Measurements from ENCODE around the gene SEMA3D. TPM values are rescaled to one million over a fixed set of nuclear protein-coding genes. Genes with fewer than 3 reads are reported as not detected.

Gene SEMA3D
- total RNA-seq, 1 experiment from 2014 or later = 4.8 TPM

GRCh38 chr7:84981055-84981976 is 205.5 kb downstream of the SEMA3D start:
- no peaks in the 10 kb centered on the region for H3K9me2 ChIP-seq (ENCODE audit: insufficient read depth)
- no peak overlapping the region for H3K4me2 ChIP-seq
- CTCF ChIA-PET = no interaction called here
- no peaks in the 10 kb centered on the region for H3K4me1 ChIP-seq (replicated peaks; ENCODE audit: insufficient read depth)
- no peaks in the 10 kb centered on the region for H3K36me3 ChIP-seq (ENCODE audit: low read depth)
- no peaks in the 10 kb centered on the region for H3F3A ChIP-seq (ENCODE audit: insufficient read depth, low read depth)
- no peak for TF ChIP-seq EZH2 (IDR thresholded peaks at IDR 0.05; ENCODE audit: low read depth)
- TF ChIP-seq, protein P1, sequence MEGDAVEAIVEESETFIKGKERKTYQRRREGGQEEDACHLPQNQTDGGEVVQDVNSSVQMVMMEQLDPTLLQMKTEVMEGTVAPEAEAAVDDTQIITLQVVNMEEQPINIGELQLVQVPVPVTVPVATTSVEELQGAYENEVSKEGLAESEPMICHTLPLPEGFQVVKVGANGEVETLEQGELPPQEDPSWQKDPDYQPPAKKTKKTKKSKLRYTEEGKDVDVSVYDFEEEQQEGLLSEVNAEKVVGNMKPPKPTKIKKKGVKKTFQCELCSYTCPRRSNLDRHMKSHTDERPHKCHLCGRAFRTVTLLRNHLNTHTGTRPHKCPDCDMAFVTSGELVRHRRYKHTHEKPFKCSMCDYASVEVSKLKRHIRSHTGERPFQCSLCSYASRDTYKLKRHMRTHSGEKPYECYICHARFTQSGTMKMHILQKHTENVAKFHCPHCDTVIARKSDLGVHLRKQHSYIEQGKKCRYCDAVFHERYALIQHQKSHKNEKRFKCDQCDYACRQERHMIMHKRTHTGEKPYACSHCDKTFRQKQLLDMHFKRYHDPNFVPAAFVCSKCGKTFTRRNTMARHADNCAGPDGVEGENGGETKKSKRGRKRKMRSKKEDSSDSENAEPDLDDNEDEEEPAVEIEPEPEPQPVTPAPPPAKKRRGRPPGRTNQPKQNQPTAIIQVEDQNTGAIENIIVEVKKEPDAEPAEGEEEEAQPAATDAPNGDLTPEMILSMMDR (conservative IDR thresholded peaks at IDR 0.05) = no peak
- peak overlapping the region; percentile 41; the same call in 1 of the 2 replicates for H2AFZ ChIP-seq
- H4K20me1 ChIP-seq (ENCODE audit: insufficient read depth) = no peaks in the 10 kb centered on the region
- H3K27me3 ChIP-seq (ENCODE audit: insufficient read depth, low read depth) = no peaks in the 10 kb centered on the region
- POLR2A ChIA-PET (ENCODE audit: unreplicated experiment) = no interaction called here
- no peak overlapping the region for H3K27ac ChIP-seq
- H3K9me3 ChIP-seq (ENCODE audit: insufficient read depth, low read depth) = no peaks in the 10 kb centered on the region
- no TSS peak for BruUV-seq (replicated peaks)
- H3K4me3 ChIP-seq = no peak overlapping the region
- intact Hi-C loops (cut with micrococcal nuclease; ENCODE audit: unreplicated experiment) = no loop called here
- H3K79me2 ChIP-seq (ENCODE audit: low read depth) = no peaks in the 10 kb centered on the region
- DNase-seq = peak in 1 of 2 experiments; percentile 14

DNA sequence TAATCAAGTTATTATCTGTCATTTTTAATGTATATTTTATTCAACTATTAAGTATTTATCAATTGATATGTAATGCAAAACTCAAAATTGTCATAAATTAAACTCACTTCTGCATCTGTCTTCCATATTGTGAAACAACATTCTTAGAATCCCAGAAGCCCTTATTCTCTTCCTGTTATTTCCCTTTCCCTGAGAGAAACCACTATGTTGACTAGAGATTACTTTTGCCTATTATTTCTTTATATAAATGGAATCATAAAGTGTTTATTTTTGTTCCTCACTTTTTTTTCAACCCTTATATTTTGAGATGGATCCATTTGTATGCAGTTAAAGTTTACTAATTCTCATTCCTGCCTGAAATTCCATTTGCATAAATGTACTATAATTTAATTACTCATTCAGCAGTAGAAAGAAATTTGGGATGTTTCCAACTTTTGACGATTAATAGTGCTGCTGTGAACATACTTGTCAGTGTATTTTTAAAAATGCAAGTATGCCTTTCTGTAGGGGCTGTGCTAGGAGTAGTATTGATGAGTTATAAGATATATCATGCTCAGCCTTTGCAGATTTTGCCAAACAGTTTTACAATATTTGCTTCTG is 211.2 kb downstream of the SEMA3D start:
- no peaks in the 10 kb centered on the region for H3K36me3 ChIP-seq (ENCODE audit: low read depth)
- no peaks in the 10 kb centered on the region for H3K4me1 ChIP-seq (replicated peaks; ENCODE audit: insufficient read depth)
- no peak for DNase-seq
- intact Hi-C loops (cut with micrococcal nuclease; ENCODE audit: unreplicated experiment) = no loop called here
- H3K9me2 ChIP-seq (ENCODE audit: insufficient read depth) = no peaks in the 10 kb centered on the region
- TF ChIP-seq, protein P1 (conservative IDR thresholded peaks at IDR 0.05) = no peak
- no peak for TF ChIP-seq EZH2 (IDR thresholded peaks at IDR 0.05; ENCODE audit: low read depth)
- ChIA-PET POLR2A (ENCODE audit: unreplicated experiment) (no interaction called here), CTCF (no interaction called here)
- no peak overlapping the region for H3K4me3 ChIP-seq
- H2AFZ ChIP-seq = no peak overlapping the region
- H3K9me3 ChIP-seq (ENCODE audit: insufficient read depth, low read depth) = no peaks in the 10 kb centered on the region
- no peak overlapping the region for H3K4me2 ChIP-seq
- no peaks in the 10 kb centered on the region for H3F3A ChIP-seq (ENCODE audit: insufficient read depth, low read depth)
- no TSS peak for BruUV-seq (replicated peaks)
- no peaks in the 10 kb centered on the region for H3K27me3 ChIP-seq (ENCODE audit: insufficient read depth, low read depth)
- H3K27ac ChIP-seq = no peak overlapping the region
- no peaks in the 10 kb centered on the region for H4K20me1 ChIP-seq (ENCODE audit: insufficient read depth)
- H3K79me2 ChIP-seq (ENCODE audit: low read depth) = no peaks in the 10 kb centered on the region

DNA sequence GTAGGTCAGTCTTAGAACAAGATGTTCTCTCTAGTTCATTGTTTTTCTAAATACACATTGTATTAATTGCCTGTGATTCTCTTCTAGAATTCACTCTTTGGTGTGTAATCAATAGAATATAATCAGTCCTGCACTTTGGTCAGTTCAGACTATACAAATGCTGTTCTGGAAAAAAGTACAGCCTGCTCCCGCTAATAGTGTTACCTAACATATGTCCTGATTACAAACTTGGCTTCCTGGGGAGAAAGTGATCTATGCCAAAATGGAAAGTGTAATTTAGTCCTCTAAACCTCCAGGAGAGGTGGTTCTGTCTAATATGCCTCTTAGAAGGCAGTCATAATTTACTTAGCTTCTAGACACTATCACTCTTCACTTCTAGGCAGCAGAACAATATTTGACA is 215.5 kb downstream of the SEMA3D start:
- ChIA-PET CTCF (no interaction called here), POLR2A (ENCODE audit: unreplicated experiment) (no interaction called here)
- Histone ChIP-seq H3K4me1 (replicated peaks; ENCODE audit: insufficient read depth) (no peaks in the 10 kb centered on the region), H3K9me2 (ENCODE audit: insufficient read depth) (no peaks in the 10 kb centered on the region), H2AFZ (peak overlapping the region; percentile 20; the same call in 1 of the 2 replicates), H3F3A (ENCODE audit: insufficient read depth, low read depth) (no peaks in the 10 kb centered on the region), H3K9me3 (ENCODE audit: insufficient read depth, low read depth) (no peaks in the 10 kb centered on the region), H3K79me2 (ENCODE audit: low read depth) (no peaks in the 10 kb centered on the region), H3K4me3 (no peak overlapping the region), H3K27me3 (ENCODE audit: insufficient read depth, low read depth) (no peaks in the 10 kb centered on the region), H3K36me3 (ENCODE audit: low read depth) (no peaks in the 10 kb centered on the region), H4K20me1 (ENCODE audit: insufficient read depth) (no peaks in the 10 kb centered on the region), H3K27ac (no peak overlapping the region), H3K4me2 (no peak overlapping the region)
- no TSS peak for BruUV-seq (replicated peaks)
- TF ChIP-seq EZH2 (IDR thresholded peaks at IDR 0.05; ENCODE audit: low read depth) = no peak
- TF ChIP-seq, protein P1 (conservative IDR thresholded peaks at IDR 0.05) = no peak
- DNase-seq = no peak
- intact Hi-C loops (cut with micrococcal nuclease; ENCODE audit: unreplicated experiment) = no loop called here
